ENCODE results near the gene CEP72. TPM values are rescaled to one million over a fixed set of nuclear protein-coding genes. Genes with fewer than 3 reads are reported as not detected.

The CEP72 gene
- total RNA-seq, 4 donors from 2014 or later: 2.6 to 9.4 (median 4.2) TPM

GRCh38 chr5:652023-652515, 39.9 kb downstream of the CEP72 start:
- TF ChIP-seq EP300 (IDR thresholded peaks at IDR 0.05; ENCODE audit: low read depth) (no peak), POLR2AphosphoS5 (IDR thresholded peaks at IDR 0.05) (no peak), CTCF (IDR thresholded peaks at IDR 0.05) (no peak), POLR2A (IDR thresholded peaks at IDR 0.05) (no peak)
- no peak overlapping the region for H3K4me3 ChIP-seq
- WGBS, 2 donors (ENCODE audit: low coverage in 1 of 2): 94 to 95% methylated on average over 4 to 8 of the region's 8 CpGs
- H3K36me3 ChIP-seq: no peaks in the 10 kb centered on the region
- in situ Hi-C loops (cut with MboI; ENCODE audit: low pct_ligation_motif_present in 1 of 4, low pct_unique_long_range_greater_than_20kb in 1 of 4, low sequenced_read_pairs in 3 of 4) (loop anchor here in 1 of 4 donors (25.0 kb wide), 1 partner anchor 260 kb away; no protein-coding TSS in a partner anchor), intact Hi-C loops (cut with DNase I; ENCODE audit: low total_unique reads) (no loop called here)
- no peak for DNase-seq
- H3K27me3 ChIP-seq: no peaks in the 10 kb centered on the region
- no peaks in the 10 kb centered on the region for H3K9me3 ChIP-seq
- H3K27ac ChIP-seq: no peak overlapping the region
- no peaks in the 10 kb centered on the region for H3K4me1 ChIP-seq

DNA sequence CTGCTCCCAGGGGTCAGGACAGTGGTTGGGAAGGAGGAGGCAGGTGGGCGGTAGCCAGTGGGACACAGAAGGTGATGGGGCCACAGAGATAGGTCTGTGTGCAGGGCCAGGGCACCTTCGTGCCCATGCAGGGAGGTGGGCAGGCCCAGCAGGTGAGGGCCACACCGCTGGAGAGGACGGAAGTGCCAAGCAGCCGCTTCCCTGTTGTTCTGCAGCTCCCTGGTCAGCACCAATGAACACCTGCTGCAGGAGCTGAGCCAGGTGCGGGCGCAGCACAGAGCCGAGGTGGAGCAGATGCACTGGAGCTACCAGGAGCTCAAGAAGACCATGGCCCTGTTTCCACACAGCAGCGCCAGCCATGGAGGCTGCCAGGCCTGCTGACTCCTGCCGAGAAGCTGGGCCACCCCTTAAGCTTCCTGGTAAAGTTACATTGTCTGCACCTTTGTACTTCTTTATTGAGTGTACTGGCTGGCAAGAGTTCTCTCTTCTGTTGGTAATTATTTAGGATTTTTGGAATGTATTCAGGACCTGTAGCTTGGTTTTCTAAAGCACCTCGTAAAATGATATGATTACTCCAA, 40.7 kb downstream of the CEP72 start:
- Histone ChIP-seq H3K36me3 (no peaks in the 10 kb centered on the region), H3K4me1 (no peaks in the 10 kb centered on the region), H3K4me3 (no peak overlapping the region), H3K27ac (no peak overlapping the region), H3K9me3 (no peaks in the 10 kb centered on the region), H3K27me3 (no peaks in the 10 kb centered on the region)
- TF ChIP-seq CTCF (IDR thresholded peaks at IDR 0.05) (no peak), EP300 (IDR thresholded peaks at IDR 0.05; ENCODE audit: low read depth) (no peak), POLR2A (IDR thresholded peaks at IDR 0.05) (no peak), POLR2AphosphoS5 (IDR thresholded peaks at IDR 0.05) (no peak)
- WGBS, 2 donors (ENCODE audit: low coverage in 1 of 2): 62 to 71% methylated on average over 1 to 11 of the region's 11 CpGs
- intact Hi-C loops (cut with DNase I; ENCODE audit: low total_unique reads) (no loop called here), in situ Hi-C loops (cut with MboI; ENCODE audit: low pct_ligation_motif_present in 1 of 4, low pct_unique_long_range_greater_than_20kb in 1 of 4, low sequenced_read_pairs in 3 of 4) (loop anchor here in 1 of 4 donors (25.0 kb wide), 1 partner anchor 259 kb away; no protein-coding TSS in a partner anchor)
- DNase-seq: no peak

GRCh38 chr5:654071-654778, 42.1 kb downstream of the CEP72 start:
- intact Hi-C loops (cut with DNase I; ENCODE audit: low total_unique reads) (no loop called here), in situ Hi-C loops (cut with MboI; ENCODE audit: low pct_ligation_motif_present in 1 of 4, low pct_unique_long_range_greater_than_20kb in 1 of 4, low sequenced_read_pairs in 3 of 4) (loop anchor here in 1 of 4 donors (25.0 kb wide), 1 partner anchor 258 kb away; no protein-coding TSS in a partner anchor)
- no peaks in the 10 kb centered on the region for H3K27me3 ChIP-seq
- no peaks in the 10 kb centered on the region for H3K36me3 ChIP-seq
- TF ChIP-seq POLR2A (IDR thresholded peaks at IDR 0.05) (no peak), POLR2AphosphoS5 (IDR thresholded peaks at IDR 0.05) (no peak), EP300 (IDR thresholded peaks at IDR 0.05; ENCODE audit: low read depth) (no peak), CTCF (IDR thresholded peaks at IDR 0.05) (no peak)
- no peak overlapping the region for H3K27ac ChIP-seq
- H3K4me3 ChIP-seq: no peak overlapping the region
- no peaks in the 10 kb centered on the region for H3K4me1 ChIP-seq
- no peak for DNase-seq
- 82 to 95% methylated on average over 2 to 17 of the region's 17 CpGs for WGBS, 2 donors (ENCODE audit: low coverage in 1 of 2)
- no peaks in the 10 kb centered on the region for H3K9me3 ChIP-seq

DNA sequence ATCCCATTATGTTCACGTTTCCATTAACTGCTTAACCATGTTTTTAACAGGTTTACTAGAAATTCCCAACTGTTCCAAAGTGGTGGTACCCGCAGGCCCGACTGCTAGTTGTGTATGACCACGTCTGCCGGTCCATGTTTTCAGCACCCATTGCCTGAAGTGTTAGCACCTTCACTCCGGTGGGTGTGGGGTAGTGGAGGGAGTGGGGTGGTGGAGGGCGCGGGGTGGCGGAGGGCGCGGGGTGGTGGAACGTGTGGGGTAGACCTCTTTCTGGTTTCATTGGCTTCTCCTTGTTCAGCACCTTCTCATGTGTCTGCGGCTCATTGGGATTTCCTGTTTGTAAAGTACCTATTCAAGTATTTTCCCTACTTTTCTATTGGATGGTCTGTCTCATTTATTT, 43.3 kb downstream of the CEP72 start:
- intact Hi-C loops (cut with DNase I; ENCODE audit: low total_unique reads): no loop called here

More for the DNA sequence above, 43.3 kb downstream of the CEP72 start:
- Histone ChIP-seq H3K27ac (no peak overlapping the region), H3K4me1 (no peaks in the 10 kb centered on the region), H3K9me3 (no peaks in the 10 kb centered on the region), H3K4me3 (no peak overlapping the region), H3K36me3 (no peaks in the 10 kb centered on the region), H3K27me3 (no peaks in the 10 kb centered on the region)
- WGBS, 2 donors (ENCODE audit: low coverage in 1 of 2): 94 to 97% methylated on average over 5 to 13 of the region's 13 CpGs
- in situ Hi-C loops (cut with MboI; ENCODE audit: low pct_ligation_motif_present in 1 of 4, low pct_unique_long_range_greater_than_20kb in 1 of 4, low sequenced_read_pairs in 3 of 4): loop anchor here in 1 of 4 donors (25.0 kb wide), 1 partner anchor 257 kb away; no protein-coding TSS in a partner anchor
- no peak for DNase-seq
- no peak for TF ChIP-seq POLR2AphosphoS5 (IDR thresholded peaks at IDR 0.05)
- TF ChIP-seq CTCF (IDR thresholded peaks at IDR 0.05): no peak
- TF ChIP-seq EP300 (IDR thresholded peaks at IDR 0.05; ENCODE audit: low read depth): no peak
- TF ChIP-seq POLR2A (IDR thresholded peaks at IDR 0.05): no peak

Measured in transverse colon (tissue), 4 donors.